Neural progenitor cell (in vitro differentiated cells): Measurements from ENCODE around the gene EP400. TPM values are rescaled to one million over a fixed set of nuclear protein-coding genes. Genes with fewer than 3 reads are reported as not detected.
"Not testable (repeated sequence)": the region's sequence is repeated elsewhere in the genome, so short reads cannot be mapped to it uniquely, and the experiment has no call there.

ENCODE experiments used
- DNase-seq: peaks from one replicate; pipeline ENCODE4 v3.0.0-alpha.2; 2016; ENCODE audit warnings: low spot score
- H2AFZ ChIP-seq: fragments of 200-600 bp; sonication (generic); replicated peaks from 2 replicates; pipeline ENCODE4 v1.6.1; 2016; ENCODE audit warnings: antibody characterized with exemption
- H3F3A ChIP-seq: fragments of 200-600 bp; sonication (generic); 2 replicates; pipeline ENCODE4 v1.6.1; 2016; ENCODE audit warnings: antibody characterized with exemption, low read depth
- H3K27ac ChIP-seq: fragments of 200-600 bp; sonication (generic); 2 replicates; pipeline ENCODE4 v1.5.1; 2016; ENCODE audit warnings: mild to moderate bottlenecking
- H3K27me3 ChIP-seq: fragments of 200-600 bp; sonication (generic); 2 replicates; pipeline ENCODE4 v1.6.1; 2016; ENCODE audit warnings: mild to moderate bottlenecking, moderate library complexity
- H3K36me3 ChIP-seq: fragments of 200-600 bp; sonication (generic); 2 replicates; pipeline ENCODE4 v1.5.1; 2016
- H3K4me1 ChIP-seq: fragments of 200-600 bp; sonication (generic); 2 replicates; pipeline ENCODE4 v1.6.1; 2016; ENCODE audit warnings: mixed run types
- H3K4me2 ChIP-seq: fragments of 200-600 bp; sonication (generic); 2 replicates; pipeline ENCODE4 v1.6.1; 2016
- H3K4me3 ChIP-seq: fragments of 200-600 bp; sonication (generic); 2 replicates; pipeline ENCODE4 v1.5.1; 2016
- H3K79me2 ChIP-seq: fragments of 200-600 bp; sonication (generic); 2 replicates; pipeline ENCODE4 v1.6.1; 2016; ENCODE audit warnings: low read depth
- H3K9ac ChIP-seq: fragments of 200-600 bp; sonication (generic); 2 replicates; pipeline ENCODE4 v1.6.1; 2016
- H3K9me3 ChIP-seq: fragments of 200-600 bp; sonication (generic); 2 replicates; pipeline ENCODE4 v1.5.1; 2016; ENCODE audit warnings: low read depth
- H4K20me1 ChIP-seq: fragments of 200-600 bp; sonication (generic); 2 replicates; pipeline ENCODE4 v1.6.1; 2016; ENCODE audit warnings: low read depth
- H3K27ac Mint-ChIP-seq: 3 replicates; pipeline ENCODE4 v1.8.0; 2021; ENCODE audit warnings: mixed read lengths
- H3K27me3 Mint-ChIP-seq: 2 replicates; pipeline ENCODE4 v1.8.0; 2022; ENCODE audit warnings: low read depth, mild to moderate bottlenecking, inconsistent platforms, moderate library complexity, mixed read lengths; ENCODE audit not compliant: insufficient read depth
- H3K36me3 Mint-ChIP-seq: 3 replicates; pipeline ENCODE4 v1.8.0; 2021; ENCODE audit warnings: mixed read lengths
- H3K4me1 Mint-ChIP-seq: 3 replicates; pipeline ENCODE4 v1.8.0; 2021; ENCODE audit warnings: mixed read lengths
- H3K4me3 Mint-ChIP-seq: 3 replicates; pipeline ENCODE4 v1.8.0; 2021; ENCODE audit warnings: mild to moderate bottlenecking, moderate library complexity, mixed read lengths
- H3K9me3 Mint-ChIP-seq: 3 replicates; pipeline ENCODE4 v1.8.0; 2020; ENCODE audit warnings: mixed read lengths
- EZH2 ChIP-seq: fragments of 200-600 bp; sonication (generic); IDR thresholded peaks from 2 replicates; pipeline ENCODE4 v1.6.1; 2017; ENCODE audit warnings: antibody characterized with exemption, mild to moderate bottlenecking, moderate library complexity
- EZH2phosphoT487 ChIP-seq: fragments of 200-600 bp; sonication (generic); IDR thresholded peaks from 2 replicates; pipeline ENCODE4 v1.6.1; 2017; ENCODE audit warnings: antibody characterized with exemption
- total RNA-seq: library from RNA; depleted of rRNA; stranded (reverse); fragments of >200 nt; gene quantifications from 2 replicates; pipeline ENCODE4 v1.2.3, GENCODE V29; 2015; ENCODE audit warnings: low replicate concordance
- TF ChIP-seq, protein P1 (sequence below): fragments of 200-600 bp; sonication (generic); IDR thresholded peaks from 2 replicates; pipeline ENCODE4 v1.5.1; 2017; ENCODE audit warnings: antibody characterized with exemption, mild to moderate bottlenecking

EP400 gene
- total RNA-seq, 1 donor from 2014 or later = 16.3 TPM

DNA sequence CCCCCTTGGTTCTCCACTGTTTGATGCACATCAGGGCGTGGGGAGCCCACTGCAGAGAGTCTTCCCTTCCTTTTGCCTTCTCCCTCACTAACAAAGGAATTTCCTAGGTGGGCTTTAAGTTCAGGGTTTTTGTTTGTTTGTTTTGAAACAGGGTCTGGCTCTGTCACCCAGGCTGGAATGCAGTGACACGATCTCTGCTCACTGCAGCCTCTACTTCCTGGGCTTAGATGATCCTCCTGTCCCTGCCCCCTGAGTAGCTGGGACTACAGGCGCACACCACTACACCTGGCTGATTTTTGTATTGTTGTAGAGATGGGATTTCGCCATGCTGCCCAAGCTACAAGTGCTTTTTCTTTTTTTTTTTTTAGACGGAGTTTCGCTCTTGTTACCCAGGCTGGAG lies 33.8 kb downstream of the EP400 start:
- Histone ChIP-seq H4K20me1 (no peaks in the 10 kb centered on the region), H3K27ac (no peak overlapping the region), H3K4me1 (peaks cover 18% of the 10 kb centered on the region), H3K4me2 (no peak overlapping the region), H3F3A (peaks cover 15% of the 10 kb centered on the region), H3K36me3 (peaks cover 5% of the 10 kb centered on the region), H3K27me3 (no peaks in the 10 kb centered on the region), H3K9me3 (no peaks in the 10 kb centered on the region), H3K79me2 (peaks cover 8% of the 10 kb centered on the region), H3K4me3 (no peak overlapping the region), H2AFZ (no peak overlapping the region), H3K9ac (no peak overlapping the region)
- Mint-ChIP-seq H3K4me3 (no peak overlapping the region), H3K36me3 (peaks cover 17% of the 10 kb centered on the region), H3K27me3 (peaks cover 2% of the 10 kb centered on the region), H3K4me1 (peaks cover 8% of the 10 kb centered on the region), H3K27ac (no peak overlapping the region), H3K9me3 (no peaks in the 10 kb centered on the region)
- DNase-seq = no peak
- TF ChIP-seq EZH2phosphoT487 = no peak
- TF ChIP-seq EZH2 = no peak
- TF ChIP-seq, protein P1, sequence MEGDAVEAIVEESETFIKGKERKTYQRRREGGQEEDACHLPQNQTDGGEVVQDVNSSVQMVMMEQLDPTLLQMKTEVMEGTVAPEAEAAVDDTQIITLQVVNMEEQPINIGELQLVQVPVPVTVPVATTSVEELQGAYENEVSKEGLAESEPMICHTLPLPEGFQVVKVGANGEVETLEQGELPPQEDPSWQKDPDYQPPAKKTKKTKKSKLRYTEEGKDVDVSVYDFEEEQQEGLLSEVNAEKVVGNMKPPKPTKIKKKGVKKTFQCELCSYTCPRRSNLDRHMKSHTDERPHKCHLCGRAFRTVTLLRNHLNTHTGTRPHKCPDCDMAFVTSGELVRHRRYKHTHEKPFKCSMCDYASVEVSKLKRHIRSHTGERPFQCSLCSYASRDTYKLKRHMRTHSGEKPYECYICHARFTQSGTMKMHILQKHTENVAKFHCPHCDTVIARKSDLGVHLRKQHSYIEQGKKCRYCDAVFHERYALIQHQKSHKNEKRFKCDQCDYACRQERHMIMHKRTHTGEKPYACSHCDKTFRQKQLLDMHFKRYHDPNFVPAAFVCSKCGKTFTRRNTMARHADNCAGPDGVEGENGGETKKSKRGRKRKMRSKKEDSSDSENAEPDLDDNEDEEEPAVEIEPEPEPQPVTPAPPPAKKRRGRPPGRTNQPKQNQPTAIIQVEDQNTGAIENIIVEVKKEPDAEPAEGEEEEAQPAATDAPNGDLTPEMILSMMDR = no peak

DNA sequence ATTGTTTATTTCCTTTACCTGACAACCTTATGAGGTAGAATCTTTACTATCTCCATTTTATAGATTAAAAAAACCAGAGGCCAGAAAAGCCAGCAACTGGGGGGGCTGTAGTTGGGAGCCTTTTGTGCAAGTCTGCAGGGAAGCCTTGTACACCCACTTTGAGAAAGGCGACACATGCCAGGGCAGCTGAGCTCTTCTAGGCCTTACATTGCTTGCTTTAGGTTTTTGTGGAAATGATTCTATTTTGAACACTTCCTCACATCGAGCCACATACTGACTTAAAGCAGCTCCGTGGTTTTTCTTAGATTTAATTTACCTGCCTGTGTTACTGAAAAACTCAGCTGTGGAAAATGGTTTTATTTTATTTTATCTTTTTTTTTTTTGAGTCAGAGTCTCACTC lies 34.6 kb downstream of the EP400 start:
- H3K27me3 ChIP-seq = no peaks in the 10 kb centered on the region
- peaks cover 5% of the 10 kb centered on the region for H3K36me3 ChIP-seq
- no peak overlapping the region for H3K4me2 ChIP-seq
- TF ChIP-seq EZH2phosphoT487 (no peak), EZH2 (no peak)
- TF ChIP-seq, protein P1 = no peak
- H3K27me3 Mint-ChIP-seq = peaks cover 4% of the 10 kb centered on the region
- no peak for DNase-seq
- peaks cover 23% of the 10 kb centered on the region for H3F3A ChIP-seq
- no peak overlapping the region for H3K4me3 Mint-ChIP-seq
- no peak overlapping the region for H2AFZ ChIP-seq
- no peaks in the 10 kb centered on the region for H3K9me3 ChIP-seq
- peaks cover 21% of the 10 kb centered on the region for H3K36me3 Mint-ChIP-seq
- H3K9me3 Mint-ChIP-seq = no peaks in the 10 kb centered on the region
- H3K27ac Mint-ChIP-seq = no peak overlapping the region
- no peak overlapping the region for H3K4me3 ChIP-seq
- H3K4me1 Mint-ChIP-seq = peaks cover 16% of the 10 kb centered on the region
- H3K79me2 ChIP-seq = no peaks in the 10 kb centered on the region
- H3K27ac ChIP-seq = no peak overlapping the region
- H3K9ac ChIP-seq = no peak overlapping the region
- peaks cover 26% of the 10 kb centered on the region for H3K4me1 ChIP-seq
- no peaks in the 10 kb centered on the region for H4K20me1 ChIP-seq

DNA sequence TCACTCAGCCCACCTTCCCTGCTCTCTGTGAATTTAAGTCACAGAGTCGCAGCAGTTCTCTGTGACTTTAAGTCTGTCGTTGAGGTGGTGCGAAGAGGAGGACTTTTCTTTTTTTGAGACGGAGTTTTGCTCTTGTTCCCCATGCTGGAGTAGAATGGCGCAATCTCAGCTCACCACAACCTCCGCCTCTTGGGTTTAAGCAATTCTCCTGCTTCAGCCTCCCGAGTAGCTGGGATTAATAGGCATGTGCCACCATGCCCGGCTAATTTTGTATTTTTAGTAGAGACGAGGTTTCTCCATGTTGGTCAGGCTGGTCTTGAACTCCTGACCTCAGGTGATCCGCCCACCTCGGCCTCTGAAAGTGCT lies 35.8 kb downstream of the EP400 start:
- H3K79me2 ChIP-seq, H3K4me3 Mint-ChIP-seq, H3K9me3 Mint-ChIP-seq, H3K36me3 ChIP-seq, H3K27ac Mint-ChIP-seq, H3K27me3 ChIP-seq, H3K4me2 ChIP-seq, H4K20me1 ChIP-seq, H3K27ac ChIP-seq, H3K9ac ChIP-seq, H3K27me3 Mint-ChIP-seq, H3K4me3 ChIP-seq, H3K9me3 ChIP-seq, H2AFZ ChIP-seq, DNase-seq: not testable (repeated sequence)
- Histone ChIP-seq H3F3A (peaks cover 34% of the 10 kb centered on the region), H3K4me1 (peaks cover 38% of the 10 kb centered on the region)
- Mint-ChIP-seq H3K36me3 (peaks cover 20% of the 10 kb centered on the region), H3K4me1 (peaks cover 27% of the 10 kb centered on the region)

DNA sequence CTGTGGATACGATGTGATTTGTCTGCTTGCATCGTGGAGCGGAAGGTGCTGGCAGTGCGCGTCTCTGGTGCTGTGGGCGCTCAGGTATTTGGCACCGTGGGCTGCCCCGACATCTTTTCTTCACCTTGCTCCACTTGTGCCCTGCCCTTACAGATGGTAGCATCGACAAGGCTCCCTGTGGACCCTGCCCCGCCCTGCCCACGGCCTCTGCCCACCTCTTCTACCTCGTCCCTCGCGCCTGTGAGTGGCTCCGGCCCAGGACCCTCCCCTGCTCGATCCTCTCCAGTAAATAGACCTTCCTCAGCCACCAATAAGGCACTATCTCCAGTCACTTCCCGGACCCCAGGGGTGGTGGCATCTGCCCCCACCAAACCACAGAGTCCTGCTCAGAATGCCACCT lies 36.6 kb downstream of the EP400 start:
- TF ChIP-seq, protein P1 = no peak
- TF ChIP-seq EZH2 (no peak), EZH2phosphoT487 (no peak)
- H4K20me1 ChIP-seq = peaks cover 4% of the 10 kb centered on the region
- Mint-ChIP-seq H3K27me3 (peaks cover 4% of the 10 kb centered on the region), H3K4me3 (no peak overlapping the region), H3K36me3 (peaks cover 24% of the 10 kb centered on the region), H3K4me1 (peaks cover 36% of the 10 kb centered on the region), H3K9me3 (no peaks in the 10 kb centered on the region), H3K27ac (peak overlapping the region; percentile 53)
- peaks cover 43% of the 10 kb centered on the region for H3F3A ChIP-seq
- no peak overlapping the region for H3K9ac ChIP-seq
- H3K27ac ChIP-seq = no peak overlapping the region
- peaks cover 45% of the 10 kb centered on the region for H3K4me1 ChIP-seq
- H3K79me2 ChIP-seq = no peaks in the 10 kb centered on the region
- H3K4me2 ChIP-seq = no peak overlapping the region
- no peak overlapping the region for H3K4me3 ChIP-seq
- H3K27me3 ChIP-seq = no peaks in the 10 kb centered on the region
- H3K9me3 ChIP-seq = no peaks in the 10 kb centered on the region
- H2AFZ ChIP-seq = no peak overlapping the region
- DNase-seq = no peak
- peaks cover 5% of the 10 kb centered on the region for H3K36me3 ChIP-seq
